Measurements from ENCODE around the gene ZNF574.

The ZNF574 gene

GRCh38 chr19:42129399-42130253, 53.7 kb downstream of the ZNF574 start:
- no peak for DNase-seq

GRCh38 chr19:42130254-42130573, 54.2 kb downstream of the ZNF574 start:
- no peak for DNase-seq
